ENCODE measurements around the gene UTP14A.

Gene UTP14A

GRCh38 chrX:129900054-129900453 lies 5.9 kb upstream of the UTP14A start:
- no peak overlapping the region for H3K4me3 ChIP-seq (ENCODE audit: control insufficient read depth, low read depth, low read length)
- no peak for DNase-seq (ENCODE audit: low read depth)
- no peak for TF ChIP-seq CTCF (conservative IDR thresholded peaks at IDR 0.05; ENCODE audit: control insufficient read depth, insufficient read depth, low read depth, low read length)

- DNase-seq (ENCODE audit: low read depth), result no peak
- no peak for TF ChIP-seq CTCF (conservative IDR thresholded peaks at IDR 0.05; ENCODE audit: control insufficient read depth, insufficient read depth, low read depth, low read length)
- no peak overlapping the region for H3K4me3 ChIP-seq (ENCODE audit: control insufficient read depth, low read depth, low read length)
Measured at GRCh38 chrX:129908636-129909035, 2.7 kb downstream of the UTP14A start.

- no peak overlapping the region for H3K4me3 ChIP-seq (ENCODE audit: control insufficient read depth, low read depth, low read length)
- DNase-seq (ENCODE audit: low read depth), result peak; percentile 77
- peak; percentile 63 for TF ChIP-seq CTCF (conservative IDR thresholded peaks at IDR 0.05; ENCODE audit: control insufficient read depth, insufficient read depth, low read depth, low read length)
Measured at GRCh38 chrX:129925305-129926092, 19.5 kb downstream of the UTP14A start.

- peak overlapping the region; percentile 66 for H3K4me3 ChIP-seq (ENCODE audit: control insufficient read depth, low read depth, low read length)
- no peak for TF ChIP-seq CTCF (conservative IDR thresholded peaks at IDR 0.05; ENCODE audit: control insufficient read depth, insufficient read depth, low read depth, low read length)
- DNase-seq (ENCODE audit: low read depth), result no peak
Measured at GRCh38 chrX:129930941-129931410, 25.0 kb downstream of the UTP14A start.

GRCh38 chrX:129931411-129932015 lies 25.5 kb downstream of the UTP14A start:
- peak; percentile 92 for DNase-seq (ENCODE audit: low read depth)
- H3K4me3 ChIP-seq (ENCODE audit: control insufficient read depth, low read depth, low read length), result peak overlapping the region; percentile 66
- TF ChIP-seq CTCF (conservative IDR thresholded peaks at IDR 0.05; ENCODE audit: control insufficient read depth, insufficient read depth, low read depth, low read length), result no peak

GRCh38 chrX:129932016-129932820 lies 26.3 kb downstream of the UTP14A start:
- DNase-seq (ENCODE audit: low read depth), result peak; percentile 86
- no peak for TF ChIP-seq CTCF (conservative IDR thresholded peaks at IDR 0.05; ENCODE audit: control insufficient read depth, insufficient read depth, low read depth, low read length)
- peak overlapping the region; percentile 57 for H3K4me3 ChIP-seq (ENCODE audit: control insufficient read depth, low read depth, low read length)

Data from fibroblast of mammary gland (primary cell).